HepG2 (cell line): Measurements from ENCODE around the gene LMF2. TPM values are rescaled to one million over a fixed set of nuclear protein-coding genes. Genes with fewer than 3 reads are reported as not detected.

ENCODE experiments used
- ATAC-seq: fragments of 200-7000 bp; cut with Tn5 transposase; 3 replicates; pipeline ENCODE4 v1.9.1; 2020; ENCODE audit warnings: mild to moderate bottlenecking, moderate library complexity
- BruUV-seq: library from RNA; stranded (reverse); fragments of 400-500 nt; replicated peaks from 2 replicates; lab custom pipeline; 2021; lab: Mats Ljungman, UMichigan
- CTCF ChIA-PET: fragments of 300-600 bp; formaldehyde crosslinking; extraction: SDS; loops from one replicate; lab custom pipeline; 2021; ENCODE audit warnings: low total read pairs, inconsistent platforms, low intra/inter-chr PET ratio; lab: Yijun Ruan, JAX
- POLR2A ChIA-PET: fragments of 350-600 bp; sonication (Branson Sonifier 250); formaldehyde crosslinking; loops from one replicate; lab custom pipeline; 2020; ENCODE audit warnings: antibody characterized with exemption, inconsistent platforms; lab: Yijun Ruan, JAX
- DNase-seq: peaks from one replicate; pipeline ENCODE4 v3.0.0-alpha.2; 2015; ENCODE audit warnings: low spot score
- FAIRE-seq: peaks from 3 replicates; lab custom pipeline; 2011; peaks lifted over from hg19 to GRCh38; lab: Jason Lieb, UNC
- H2AFZ ChIP-seq: one replicate; pipeline ENCODE4 v1.6.1; 2011; ENCODE audit warnings: low read length, inconsistent platforms
- H3K27ac ChIP-seq: fragments of 300-600 bp; 3 replicates; pipeline ENCODE4 v1.8.0; 2011; ENCODE audit warnings: mixed run types, mild to moderate bottlenecking, mixed read lengths, low read length, inconsistent platforms; ENCODE audit not compliant: insufficient read depth; ENCODE audit errors: extremely low read length
- H3K27me3 ChIP-seq, 2 experiments: fragments of 200-600 bp in 1 of 2; 2 replicates in 1 of 2; 3 replicates in 1 of 2; pipeline versions ENCODE4 v1.6.0 to v1.8.0; 2011; ENCODE audit warnings: low read length in 2 of 2, mild to moderate bottlenecking in 2 of 2, moderate library complexity in 2 of 2, inconsistent platforms in 1 of 2; ENCODE audit not compliant: insufficient read depth in 2 of 2, control insufficient read depth in 1 of 2
- H3K36me3 ChIP-seq, 2 experiments: fragments of 200-600 bp in 1 of 2; replicated peaks in 1 of 2; 2 replicates in 1 of 2; 3 replicates in 1 of 2; pipeline versions ENCODE4 v1.5.1 to v1.8.0; 2011; ENCODE audit warnings: low read length in 2 of 2, inconsistent platforms in 1 of 2; ENCODE audit not compliant: insufficient read depth in 2 of 2, control insufficient read depth in 1 of 2
- H3K4me1 ChIP-seq: 2 replicates; pipeline ENCODE4 v1.5.1; 2012; ENCODE audit warnings: low read length, inconsistent platforms; ENCODE audit not compliant: insufficient read depth
- H3K4me2 ChIP-seq: 2 replicates; pipeline ENCODE4 v1.6.0; 2011; ENCODE audit warnings: low read depth, low read length, inconsistent platforms
- H3K4me3 ChIP-seq, 3 experiments: fragments of 200-600 bp in 1 of 3; sonication (generic), shearing (Covaris generic) in 1 of 3; replicated peaks in 1 of 3; 2 replicates each; pipeline ENCODE4 v1.5.1; 2011 to 2016; ENCODE audit warnings: low read length in 3 of 3, inconsistent platforms in 2 of 3, low read depth in 2 of 3, mild to moderate bottlenecking in 2 of 3, control low read depth in 1 of 3, mixed read lengths in 1 of 3; ENCODE audit not compliant: insufficient read depth in 1 of 3
- H3K79me2 ChIP-seq: one replicate; pipeline ENCODE4 v1.6.1; 2011; ENCODE audit warnings: low read length, inconsistent platforms; ENCODE audit not compliant: insufficient read depth
- H3K9ac ChIP-seq: 2 replicates; pipeline ENCODE4 v1.6.0; 2011; ENCODE audit warnings: mild to moderate bottlenecking, low read depth, low read length, inconsistent platforms; ENCODE audit not compliant: insufficient read depth
- H3K9me3 ChIP-seq: 2 replicates; pipeline ENCODE4 v1.5.1; 2012; ENCODE audit warnings: mild to moderate bottlenecking, low read length
- H4K20me1 ChIP-seq: 2 replicates; pipeline ENCODE4 v1.6.0; 2011; ENCODE audit warnings: inconsistent platforms, mild to moderate bottlenecking, low read length, moderate library complexity; ENCODE audit not compliant: insufficient read depth
- AGO1 ChIP-seq: fragments of 200-400 bp; formaldehyde crosslinking; IDR thresholded peaks from 2 replicates; pipeline ENCODE4 v1.6.1; 2017; ENCODE audit warnings: mild to moderate bottlenecking, low read depth, low read length, moderate library complexity; ENCODE audit not compliant: poor library complexity, severe bottlenecking
- CBX1 ChIP-seq: IDR thresholded peaks from one replicate; pipeline ENCODE4 v1.6.1; 2016; ENCODE audit warnings: antibody characterized with exemption, low read depth
- CENPX ChIP-seq: sonication (generic); formaldehyde crosslinking; IDR thresholded peaks from 2 replicates; pipeline ENCODE4 v1.9.0; 2021; ENCODE audit warnings: mild to moderate bottlenecking, missing genetic modification reagents, moderate library complexity
- FOXA1 ChIP-seq, 2 experiments: fragments of 450-650 bp in 1 of 2; sonication (generic) in 1 of 2; formaldehyde crosslinking in 1 of 2; IDR thresholded peaks; 2 replicates each; pipeline versions ENCODE4 v1.4.0 to v1.6.1; 2016 to 2020; ENCODE audit warnings: missing genetic modification reagents in 1 of 2
- HDAC6 ChIP-seq: fragments of 200-600 bp; sonication (generic); IDR thresholded peaks from 2 replicates; pipeline ENCODE4 v1.7.0; 2017; ENCODE audit warnings: mild to moderate bottlenecking, antibody characterized with exemption, low read length, low read depth
- ISX ChIP-seq: sonication (generic); formaldehyde crosslinking; conservative IDR thresholded peaks from 2 replicates; pipeline ENCODE4 v1.5.0; 2020; ENCODE audit warnings: missing genetic modification reagents
- LRRFIP1 ChIP-seq: sonication (generic); formaldehyde crosslinking; conservative IDR thresholded peaks from 2 replicates; pipeline ENCODE4 v1.4.0; 2020; ENCODE audit warnings: missing genetic modification reagents
- MTF2 ChIP-seq: sonication (generic); formaldehyde crosslinking; IDR thresholded peaks from 2 replicates; pipeline ENCODE4 v1.5.0; 2020; ENCODE audit warnings: missing genetic modification reagents, borderline replicate concordance
- SIX1 ChIP-seq: sonication (generic); formaldehyde crosslinking; IDR thresholded peaks from 2 replicates; pipeline ENCODE4 v1.4.0; 2020; ENCODE audit warnings: missing genetic modification reagents, borderline replicate concordance
- SP5 ChIP-seq: IDR thresholded peaks from 2 replicates; pipeline ENCODE4 v1.6.1; 2016; ENCODE audit warnings: low read depth, borderline replicate concordance
- THAP11 ChIP-seq: IDR thresholded peaks from 2 replicates; pipeline ENCODE4 v1.6.1; 2016; ENCODE audit warnings: missing biosample characterization, missing genetic modification reagents
- ZNF230 ChIP-seq: sonication (generic); formaldehyde crosslinking; IDR thresholded peaks from 2 replicates; pipeline ENCODE4 v1.4.0; 2020; ENCODE audit warnings: mild to moderate bottlenecking, missing genetic modification reagents
- ZNF274 ChIP-seq: sonication (generic); formaldehyde crosslinking; IDR thresholded peaks from 2 replicates; pipeline ENCODE4 v1.5.1; 2020; ENCODE audit warnings: mild to moderate bottlenecking, missing genetic modification reagents
- ZNF614 ChIP-seq: IDR thresholded peaks from 2 replicates; pipeline ENCODE4 v1.6.1; 2018; ENCODE audit warnings: missing biosample characterization, missing genetic modification reagents, inconsistent platforms, borderline replicate concordance
- WGBS: methylation state at CpG from one replicate; pipeline ENCODE4 v1.1.6; 2017; ENCODE audit warnings: low lambda C conversion rate; 5-methylcytosine and 5-hydroxymethylcytosine counted together
- in situ Hi-C: cut with HindIII; loops from 2 replicates; pipeline ENCODE4 v1.10.0; 2017; ENCODE audit warnings: low pct_unique_long_range_greater_than_20kb; ENCODE audit not compliant: extremely low pct_ligation_motif_present
- intact Hi-C: fragments of 100-400 bp; cut with micrococcal nuclease; formaldehyde crosslinking; loops from one replicate; pipeline ENCODE4 v1.10.0; 2022; ENCODE audit not compliant: unreplicated experiment
- polyA plus RNA-seq, 8 experiments: library from polyadenylated mRNA; depleted of rRNA in 3 of 8; stranded (reverse) in 7 of 8; unstranded in 1 of 8; fragments of >200 nt; fragmentation: Illumina TruSeq in 4 of 8; extraction: Trizol in 4 of 8; gene quantifications; 2 replicates each; pipeline versions ENCODE4 v1.2.1 to v1.2.3, GENCODE V29; 2011 to 2016; ENCODE audit warnings: low read depth in 4 of 8, missing spikeins in 1 of 8, mixed read lengths in 1 of 8; ENCODE audit not compliant: insufficient read depth in 1 of 8
- total RNA-seq, 5 experiments: library from RNA; depleted of rRNA; stranded (reverse); fragments of >200 nt; fragmentation: Illumina TruSeq; extraction: Trizol; gene quantifications; 2 replicates each; pipeline ENCODE4 v1.2.3, GENCODE V29; 2016; ENCODE audit warnings: low read depth in 1 of 5
- TF ChIP-seq, protein P1 (sequence below): sonication (generic); formaldehyde crosslinking; IDR thresholded peaks from 2 replicates; pipeline ENCODE4 v1.5.0; 2020; ENCODE audit warnings: missing genetic modification reagents
- TF ChIP-seq, protein P2 (sequence below): sonication (generic); formaldehyde crosslinking; IDR thresholded peaks from 2 replicates; pipeline ENCODE4 v1.8.0; 2022; ENCODE audit warnings: missing genetic modification reagents, mild to moderate bottlenecking, moderate library complexity, borderline replicate concordance
- TF ChIP-seq, protein P3 (sequence below): sonication (generic); formaldehyde crosslinking; IDR thresholded peaks from 2 replicates; pipeline ENCODE4 v1.4.0; 2020; ENCODE audit warnings: missing genetic modification reagents

The LMF2 gene
- total and polyA plus RNA-seq, 2 of the 13 experiments (the other 11 are each of a cell fraction or from before 2014, with no cell fraction given), result 23.3 to 30.6 TPM

DNA sequence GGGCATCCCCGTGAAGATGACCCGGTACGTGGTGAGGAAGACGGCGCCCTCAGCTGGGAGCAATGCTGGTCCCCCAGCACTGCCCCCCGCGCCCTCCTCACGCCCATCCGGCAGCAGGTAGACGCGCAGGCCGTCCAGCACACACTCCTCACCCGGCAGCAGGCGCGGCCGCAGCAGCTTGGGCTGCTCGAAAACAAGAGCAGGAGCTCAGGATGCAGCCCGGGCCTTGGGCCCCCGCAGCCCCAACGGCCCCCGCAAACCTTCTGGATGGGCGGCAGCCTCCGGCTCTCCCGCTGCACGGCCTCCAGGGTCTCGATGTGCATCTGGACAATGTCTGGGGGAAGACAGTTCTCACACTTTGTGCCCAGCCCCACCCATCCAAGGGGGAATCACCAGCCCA lies 46.0 kb downstream of the LMF2 start:
- DNase-seq (no peak), FAIRE-seq (no peak), ATAC-seq (no peak)
- Histone ChIP-seq H4K20me1 (no peaks in the 10 kb centered on the region), H3K9ac (no peak overlapping the region), H2AFZ (no peak overlapping the region), H3K27me3 (no peaks in the 10 kb centered on the region), H3K36me3 (peaks cover 33 to 68% of the 10 kb centered on the region in 2 experiments; a peak in 4 of 5 replicates), H3K9me3 (no peaks in the 10 kb centered on the region), H3K4me3 (no peak overlapping the region), H3K4me2 (no peak overlapping the region), H3K79me2 (no peaks in the 10 kb centered on the region), H3K4me1 (no peaks in the 10 kb centered on the region), H3K27ac (no peak overlapping the region)
- ChIA-PET CTCF (no interaction called here), POLR2A (no interaction called here)
- in situ Hi-C loops, result no loop called here
- WGBS, result 97% methylated on average over 7 of the region's 26 CpGs
- intact Hi-C loops, result no loop called here
- BruUV-seq, result no TSS peak
- no peak for TF ChIP-seq LRRFIP1 (CRISPR knock-in tag)
- TF ChIP-seq, protein P1, sequence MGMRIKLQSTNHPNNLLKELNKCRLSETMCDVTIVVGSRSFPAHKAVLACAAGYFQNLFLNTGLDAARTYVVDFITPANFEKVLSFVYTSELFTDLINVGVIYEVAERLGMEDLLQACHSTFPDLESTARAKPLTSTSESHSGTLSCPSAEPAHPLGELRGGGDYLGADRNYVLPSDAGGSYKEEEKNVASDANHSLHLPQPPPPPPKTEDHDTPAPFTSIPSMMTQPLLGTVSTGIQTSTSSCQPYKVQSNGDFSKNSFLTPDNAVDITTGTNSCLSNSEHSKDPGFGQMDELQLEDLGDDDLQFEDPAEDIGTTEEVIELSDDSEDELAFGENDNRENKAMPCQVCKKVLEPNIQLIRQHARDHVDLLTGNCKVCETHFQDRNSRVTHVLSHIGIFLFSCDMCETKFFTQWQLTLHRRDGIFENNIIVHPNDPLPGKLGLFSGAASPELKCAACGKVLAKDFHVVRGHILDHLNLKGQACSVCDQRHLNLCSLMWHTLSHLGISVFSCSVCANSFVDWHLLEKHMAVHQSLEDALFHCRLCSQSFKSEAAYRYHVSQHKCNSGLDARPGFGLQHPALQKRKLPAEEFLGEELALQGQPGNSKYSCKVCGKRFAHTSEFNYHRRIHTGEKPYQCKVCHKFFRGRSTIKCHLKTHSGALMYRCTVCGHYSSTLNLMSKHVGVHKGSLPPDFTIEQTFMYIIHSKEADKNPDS (CRISPR knock-in tag), result no peak
- no peak for TF ChIP-seq CBX1
- TF ChIP-seq MTF2 (CRISPR knock-in tag), result no peak
- no peak for TF ChIP-seq THAP11
- TF ChIP-seq CENPX (CRISPR knock-in tag), result no peak
- TF ChIP-seq, protein P2, sequence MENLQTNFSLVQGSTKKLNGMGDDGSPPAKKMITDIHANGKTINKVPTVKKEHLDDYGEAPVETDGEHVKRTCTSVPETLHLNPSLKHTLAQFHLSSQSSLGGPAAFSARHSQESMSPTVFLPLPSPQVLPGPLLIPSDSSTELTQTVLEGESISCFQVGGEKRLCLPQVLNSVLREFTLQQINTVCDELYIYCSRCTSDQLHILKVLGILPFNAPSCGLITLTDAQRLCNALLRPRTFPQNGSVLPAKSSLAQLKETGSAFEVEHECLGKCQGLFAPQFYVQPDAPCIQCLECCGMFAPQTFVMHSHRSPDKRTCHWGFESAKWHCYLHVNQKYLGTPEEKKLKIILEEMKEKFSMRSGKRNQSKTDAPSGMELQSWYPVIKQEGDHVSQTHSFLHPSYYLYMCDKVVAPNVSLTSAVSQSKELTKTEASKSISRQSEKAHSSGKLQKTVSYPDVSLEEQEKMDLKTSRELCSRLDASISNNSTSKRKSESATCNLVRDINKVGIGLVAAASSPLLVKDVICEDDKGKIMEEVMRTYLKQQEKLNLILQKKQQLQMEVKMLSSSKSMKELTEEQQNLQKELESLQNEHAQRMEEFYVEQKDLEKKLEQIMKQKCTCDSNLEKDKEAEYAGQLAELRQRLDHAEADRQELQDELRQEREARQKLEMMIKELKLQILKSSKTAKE (CRISPR knock-in tag), result no peak
- TF ChIP-seq ZNF230, result no peak
- TF ChIP-seq AGO1, result no peak
- no peak for TF ChIP-seq ZNF614 (CRISPR knock-in tag)
- TF ChIP-seq FOXA1 (IDR thresholded peaks at IDR 0.05), result no peak
- no peak for TF ChIP-seq FOXA1 (CRISPR knock-in tag; IDR thresholded peaks at IDR 0.05)
- TF ChIP-seq HDAC6, result no peak
- TF ChIP-seq SIX1, result no peak
- TF ChIP-seq, protein P3, sequence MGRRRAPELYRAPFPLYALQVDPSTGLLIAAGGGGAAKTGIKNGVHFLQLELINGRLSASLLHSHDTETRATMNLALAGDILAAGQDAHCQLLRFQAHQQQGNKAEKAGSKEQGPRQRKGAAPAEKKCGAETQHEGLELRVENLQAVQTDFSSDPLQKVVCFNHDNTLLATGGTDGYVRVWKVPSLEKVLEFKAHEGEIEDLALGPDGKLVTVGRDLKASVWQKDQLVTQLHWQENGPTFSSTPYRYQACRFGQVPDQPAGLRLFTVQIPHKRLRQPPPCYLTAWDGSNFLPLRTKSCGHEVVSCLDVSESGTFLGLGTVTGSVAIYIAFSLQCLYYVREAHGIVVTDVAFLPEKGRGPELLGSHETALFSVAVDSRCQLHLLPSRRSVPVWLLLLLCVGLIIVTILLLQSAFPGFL (CRISPR knock-in tag), result no peak
- TF ChIP-seq ISX (CRISPR knock-in tag), result no peak
- TF ChIP-seq SP5 (CRISPR knock-in tag), result no peak
- TF ChIP-seq ZNF274 (CRISPR knock-in tag), result no peak
